Thyroid gland (tissue), 4 donors: ENCODE measurements around the gene RAB36. TPM values are rescaled to one million over a fixed set of nuclear protein-coding genes. Genes with fewer than 3 reads are reported as not detected.
"Not testable (repeated sequence)": the region's sequence is repeated elsewhere in the genome, so short reads cannot be mapped to it uniquely, and the experiment has no call there.

ENCODE experiments used
- DNase-seq, 2 donors: peaks; one replicate each; pipeline ENCODE4 v3.0.0-alpha.2; 2019
- H3K27ac ChIP-seq, 3 donors: fragments of 200-600 bp; sonication (generic); 1 replicate in 2 of 3; 2 replicates in 1 of 3; pipeline ENCODE4 v1.5.1; 2016 to 2019; ENCODE audit warnings: mild to moderate bottlenecking in 1 of 3, moderate library complexity in 1 of 3
- H3K27me3 ChIP-seq: fragments of 200-600 bp; sonication (generic); one replicate; pipeline ENCODE4 v1.5.1; 2019
- H3K36me3 ChIP-seq, 2 donors: fragments of 200-600 bp; sonication (generic); one replicate each; pipeline ENCODE4 v1.5.1; 2016 to 2019
- H3K4me1 ChIP-seq, 2 donors: fragments of 200-600 bp; sonication (generic); one replicate each; pipeline ENCODE4 v1.5.1; 2017 to 2019
- H3K4me3 ChIP-seq, 3 donors: fragments of 200-600 bp; sonication (generic); replicated peaks in 1 of 3; 1 replicate in 2 of 3; 2 replicates in 1 of 3; pipeline ENCODE4 v1.5.1; 2016; ENCODE audit warnings: mild to moderate bottlenecking in 1 of 3
- H3K9me3 ChIP-seq: fragments of 200-600 bp; sonication (generic); one replicate; pipeline ENCODE4 v1.5.1; 2017
- CTCF ChIP-seq, 6 experiments: fragments of 200-600 bp in 3 of 6; fragments of 450-650 bp in 3 of 6; sonication (generic) in 3 of 6; IDR thresholded peaks; one replicate each; pipeline ENCODE4 v1.5.1; 2016 to 2019; ENCODE audit warnings: antibody characterized with exemption in 6 of 6, mild to moderate bottlenecking in 2 of 6, inconsistent platforms in 1 of 6, moderate library complexity in 1 of 6
- POLR2A ChIP-seq, 2 donors: fragments of 450-650 bp; IDR thresholded peaks; one replicate each; pipeline ENCODE4 v1.6.1; 2017; ENCODE audit warnings: antibody characterized with exemption in 2 of 2, mild to moderate bottlenecking in 2 of 2, moderate library complexity in 1 of 2
- WGBS, 2 donors: methylation state at CpG; one replicate each; pipeline ENCODE4 v1.1.5; 2017; 5-methylcytosine and 5-hydroxymethylcytosine counted together
- intact Hi-C: fragments of 100-400 bp; cut with DNase I; formaldehyde crosslinking; loops from one replicate; pipeline ENCODE4 v1.15.1; 2023
- total RNA-seq, 4 donors: library from RNA; depleted of rRNA; stranded (reverse); fragments of >200 nt; gene quantifications; one replicate each; pipeline ENCODE4 v1.2.3, GENCODE V29; 2016

RAB36 gene
- total RNA-seq, 4 donors from 2014 or later, result 10.9 to 33.4 (median 27.8) TPM

GRCh38 chr22:23129149-23129548 is 16.1 kb upstream of the RAB36 start:
- H3K4me3 ChIP-seq, result no peak overlapping the region
- H3K27ac ChIP-seq, result no peak overlapping the region
- no peak for DNase-seq
- TF ChIP-seq POLR2A (IDR thresholded peaks at IDR 0.05) (no peak), CTCF (IDR thresholded peaks at IDR 0.05) (no peak)
- WGBS, 2 donors, result 75 to 91% methylated on average over 10 of the region's 10 CpGs
- no peaks in the 10 kb centered on the region for H3K27me3 ChIP-seq
- intact Hi-C loops, result loop anchor here (2.0 to 5.0 kb wide), 2 partner anchors 170 to 282 kb away; no protein-coding TSS in a partner anchor
- H3K9me3 ChIP-seq, result no peaks in the 10 kb centered on the region
- H3K4me1 ChIP-seq, result peaks cover 0 to 4% of the 10 kb centered on the region in 2 donors
- H3K36me3 ChIP-seq, result no peaks in the 10 kb centered on the region

- 76 to 85% methylated on average over 3 of the region's 3 CpGs for WGBS, 2 donors
- intact Hi-C loops, result no loop called here
- TF ChIP-seq POLR2A (IDR thresholded peaks at IDR 0.05) (no peak), CTCF (IDR thresholded peaks at IDR 0.05) (no peak)
- Histone ChIP-seq H3K36me3 (no peaks in the 10 kb centered on the region), H3K27me3 (no peaks in the 10 kb centered on the region), H3K9me3 (no peaks in the 10 kb centered on the region), H3K4me3 (no peak overlapping the region), H3K27ac (no peak overlapping the region), H3K4me1 (peaks cover 0 to 4% of the 10 kb centered on the region in 2 donors)
- no peak for DNase-seq
Observed at GRCh38 chr22:23130697-23131096, 14.6 kb upstream of the RAB36 start.

- H3K9me3 ChIP-seq, result no peaks in the 10 kb centered on the region
- DNase-seq, result no peak
- H3K4me1 ChIP-seq, result peaks cover 8 to 9% of the 10 kb centered on the region in 2 donors
- no peak overlapping the region for H3K27ac ChIP-seq
- 77 to 84% methylated on average over 6 of the region's 6 CpGs for WGBS, 2 donors
- no peaks in the 10 kb centered on the region for H3K36me3 ChIP-seq
- H3K4me3 ChIP-seq, result no peak overlapping the region
- intact Hi-C loops, result no loop called here
- TF ChIP-seq POLR2A (IDR thresholded peaks at IDR 0.05) (no peak), CTCF (IDR thresholded peaks at IDR 0.05) (no peak)
- no peaks in the 10 kb centered on the region for H3K27me3 ChIP-seq
Observed at GRCh38 chr22:23131931-23132330, 13.3 kb upstream of the RAB36 start.

GRCh38 chr22:23132376-23133091 is 12.7 kb upstream of the RAB36 start:
- H3K9me3 ChIP-seq, result no peaks in the 10 kb centered on the region
- no peak overlapping the region for H3K4me3 ChIP-seq
- H3K27ac ChIP-seq, result no peak overlapping the region
- H3K4me1 ChIP-seq, result peaks cover 14 to 15% of the 10 kb centered on the region in 2 donors
- TF ChIP-seq POLR2A (IDR thresholded peaks at IDR 0.05) (no peak), CTCF (IDR thresholded peaks at IDR 0.05) (no peak)
- no peaks in the 10 kb centered on the region for H3K36me3 ChIP-seq
- intact Hi-C loops, result no loop called here
- WGBS, 2 donors, result 93 to 96% methylated on average over 8 to 10 of the region's 10 CpGs
- no peaks in the 10 kb centered on the region for H3K27me3 ChIP-seq
- DNase-seq, result no peak

- Histone ChIP-seq H3K4me1 (peaks cover 25 to 27% of the 10 kb centered on the region in 2 donors), H3K36me3 (no peaks in the 10 kb centered on the region), H3K9me3 (no peaks in the 10 kb centered on the region), H3K27ac (no peak overlapping the region), H3K4me3 (no peak overlapping the region), H3K27me3 (no peaks in the 10 kb centered on the region)
- intact Hi-C loops, result no loop called here
- TF ChIP-seq POLR2A (IDR thresholded peaks at IDR 0.05) (no peak), CTCF (IDR thresholded peaks at IDR 0.05) (no peak)
- WGBS, 2 donors, result 93 to 95% methylated on average over 10 of the region's 10 CpGs
- no peak for DNase-seq
Observed at GRCh38 chr22:23133922-23134321, 11.4 kb upstream of the RAB36 start.

- H3K27me3 ChIP-seq, H3K9me3 ChIP-seq, intact Hi-C loops, H3K36me3 ChIP-seq, H3K4me3 ChIP-seq: not testable (repeated sequence)
- peak in 1 of 2 donors; percentile 23 for DNase-seq
- Histone ChIP-seq H3K27ac (peak overlapping the region; percentile 92 to 100 (median 99)), H3K4me1 (peaks cover 41 to 54% of the 10 kb centered on the region in 2 donors)
- WGBS, 2 donors, result 54 to 73% methylated on average over 4 of the region's 4 CpGs
Observed at GRCh38 chr22:23136991-23137390, 8.3 kb upstream of the RAB36 start.
